ENCODE measurements around the gene SLC41A3.

SLC41A3 gene

GRCh38 chr3:126119976-126120375 lies 36.1 kb upstream of the SLC41A3 start:
- TF ChIP-seq CTCF (IDR thresholded peaks at IDR 0.05; ENCODE audit: borderline replicate concordance, insufficient read depth, low read depth, low read length), result no peak
- H3K4me3 ChIP-seq (ENCODE audit: low read depth, low read length), result no peak overlapping the region

GRCh38 chr3:126119008-126119675 lies 35.2 kb upstream of the SLC41A3 start:
- TF ChIP-seq CTCF (IDR thresholded peaks at IDR 0.05; ENCODE audit: borderline replicate concordance, insufficient read depth, low read depth, low read length), result no peak
- no peak overlapping the region for H3K4me3 ChIP-seq (ENCODE audit: low read depth, low read length)

GRCh38 chr3:126118591-126118990 lies 34.7 kb upstream of the SLC41A3 start:
- no peak for TF ChIP-seq CTCF (IDR thresholded peaks at IDR 0.05; ENCODE audit: borderline replicate concordance, insufficient read depth, low read depth, low read length)

GRCh38 chr3:126117786-126118185 lies 33.9 kb upstream of the SLC41A3 start:
- no peak for TF ChIP-seq CTCF (IDR thresholded peaks at IDR 0.05; ENCODE audit: borderline replicate concordance, insufficient read depth, low read depth, low read length)
- H3K4me3 ChIP-seq (ENCODE audit: low read depth, low read length), result no peak overlapping the region

More at GRCh38 chr3:126118591-126118990, 34.7 kb upstream of the SLC41A3 start:
- no peak overlapping the region for H3K4me3 ChIP-seq (ENCODE audit: low read depth, low read length)

GRCh38 chr3:126117212-126117611 lies 33.3 kb upstream of the SLC41A3 start:
- no peak for TF ChIP-seq CTCF (IDR thresholded peaks at IDR 0.05; ENCODE audit: borderline replicate concordance, insufficient read depth, low read depth, low read length)
- H3K4me3 ChIP-seq (ENCODE audit: low read depth, low read length), result no peak overlapping the region

GRCh38 chr3:126116526-126116925 lies 32.6 kb upstream of the SLC41A3 start:
- no peak for TF ChIP-seq CTCF (IDR thresholded peaks at IDR 0.05; ENCODE audit: borderline replicate concordance, insufficient read depth, low read depth, low read length)
- no peak overlapping the region for H3K4me3 ChIP-seq (ENCODE audit: low read depth, low read length)

Data from GM12875 (cell line).